ENCODE measurements around the gene PDIK1L.

GRCh38 chr1:26129778-26130177 is 18.2 kb downstream of the PDIK1L start:
- TF ChIP-seq, protein P1, sequence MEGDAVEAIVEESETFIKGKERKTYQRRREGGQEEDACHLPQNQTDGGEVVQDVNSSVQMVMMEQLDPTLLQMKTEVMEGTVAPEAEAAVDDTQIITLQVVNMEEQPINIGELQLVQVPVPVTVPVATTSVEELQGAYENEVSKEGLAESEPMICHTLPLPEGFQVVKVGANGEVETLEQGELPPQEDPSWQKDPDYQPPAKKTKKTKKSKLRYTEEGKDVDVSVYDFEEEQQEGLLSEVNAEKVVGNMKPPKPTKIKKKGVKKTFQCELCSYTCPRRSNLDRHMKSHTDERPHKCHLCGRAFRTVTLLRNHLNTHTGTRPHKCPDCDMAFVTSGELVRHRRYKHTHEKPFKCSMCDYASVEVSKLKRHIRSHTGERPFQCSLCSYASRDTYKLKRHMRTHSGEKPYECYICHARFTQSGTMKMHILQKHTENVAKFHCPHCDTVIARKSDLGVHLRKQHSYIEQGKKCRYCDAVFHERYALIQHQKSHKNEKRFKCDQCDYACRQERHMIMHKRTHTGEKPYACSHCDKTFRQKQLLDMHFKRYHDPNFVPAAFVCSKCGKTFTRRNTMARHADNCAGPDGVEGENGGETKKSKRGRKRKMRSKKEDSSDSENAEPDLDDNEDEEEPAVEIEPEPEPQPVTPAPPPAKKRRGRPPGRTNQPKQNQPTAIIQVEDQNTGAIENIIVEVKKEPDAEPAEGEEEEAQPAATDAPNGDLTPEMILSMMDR (IDR thresholded peaks at IDR 0.05): no peak
- TF ChIP-seq EZH2 (IDR thresholded peaks at IDR 0.05): no peak
